K562 (cell line): Measurements from ENCODE around the gene PFDN4. TPM values are rescaled to one million over a fixed set of nuclear protein-coding genes. Genes with fewer than 3 reads are reported as not detected.

Experiments used
- KDM1A ChIP-seq, 2 experiments: fragments of 450-650 bp; IDR thresholded peaks; 2 replicates each; pipeline ENCODE4 v1.6.1; 2016; ENCODE audit warnings: mild to moderate bottlenecking in 2 of 2
- NR2C2 ChIP-seq, 2 experiments: fragments of 200-800 bp in 1 of 2; sonication (Bioruptor generic) in 1 of 2; sonication (generic) in 1 of 2; formaldehyde crosslinking in 1 of 2; IDR thresholded peaks; 2 replicates each; pipeline versions ENCODE4 v1.6.1 to v1.8.0; 2016 to 2022; ENCODE audit warnings: mild to moderate bottlenecking in 1 of 2, missing compliant biosample characterization in 1 of 2, missing genetic modification characterization in 1 of 2, missing genetic modification reagents in 1 of 2
- polyA plus RNA-seq, 8 experiments: library from polyadenylated mRNA; depleted of rRNA in 4 of 8; stranded (reverse) in 5 of 8; unstranded in 3 of 8; fragments of >200 nt; fragmentation: Nextera tagmentation in 2 of 8; fragmentation: Illumina TruSeq in 1 of 8; extraction: Ambion mirVana in 2 of 8; extraction: Trizol in 1 of 8; gene quantifications; 2 replicates each; pipeline versions ENCODE4 v1.2.1 to v1.2.3, GENCODE V29; 2011 to 2014; ENCODE audit warnings: inconsistent platforms in 1 of 8, missing spikeins in 1 of 8
- total RNA-seq, 7 experiments: library from RNA; depleted of rRNA in 6 of 7; stranded (reverse); fragments of >200 nt in 6 of 7; fragmentation: Illumina TruSeq in 2 of 7; extraction: Trizol in 2 of 7; gene quantifications; 2 replicates each; pipeline versions ENCODE4 v1.2.1 to v1.2.3, GENCODE V29; 2011 to 2021; ENCODE audit warnings: low replicate concordance in 1 of 7
- TF ChIP-seq, protein P1 (sequence below), 3 experiments: fragments of 200-800 bp in 1 of 3; fragments of 250-450 bp in 1 of 3; fragments of 450-650 bp in 1 of 3; sonication (Bioruptor Pico) in 1 of 3; sonication (Bioruptor generic) in 1 of 3; formaldehyde crosslinking in 1 of 3; IDR thresholded peaks; 2 replicates each; pipeline versions ENCODE4 v1.6.1 to v1.8.0; 2016 to 2022; ENCODE audit warnings: mild to moderate bottlenecking in 2 of 3, missing genetic modification characterization in 2 of 3, missing compliant biosample characterization in 1 of 3, moderate library complexity in 1 of 3

PFDN4 gene
- total and polyA plus RNA-seq, 9 of the 15 experiments (the other 6 are each of a cell fraction or from before 2014, with no cell fraction given) = 60.1 to 214 (median 122) TPM

DNA sequence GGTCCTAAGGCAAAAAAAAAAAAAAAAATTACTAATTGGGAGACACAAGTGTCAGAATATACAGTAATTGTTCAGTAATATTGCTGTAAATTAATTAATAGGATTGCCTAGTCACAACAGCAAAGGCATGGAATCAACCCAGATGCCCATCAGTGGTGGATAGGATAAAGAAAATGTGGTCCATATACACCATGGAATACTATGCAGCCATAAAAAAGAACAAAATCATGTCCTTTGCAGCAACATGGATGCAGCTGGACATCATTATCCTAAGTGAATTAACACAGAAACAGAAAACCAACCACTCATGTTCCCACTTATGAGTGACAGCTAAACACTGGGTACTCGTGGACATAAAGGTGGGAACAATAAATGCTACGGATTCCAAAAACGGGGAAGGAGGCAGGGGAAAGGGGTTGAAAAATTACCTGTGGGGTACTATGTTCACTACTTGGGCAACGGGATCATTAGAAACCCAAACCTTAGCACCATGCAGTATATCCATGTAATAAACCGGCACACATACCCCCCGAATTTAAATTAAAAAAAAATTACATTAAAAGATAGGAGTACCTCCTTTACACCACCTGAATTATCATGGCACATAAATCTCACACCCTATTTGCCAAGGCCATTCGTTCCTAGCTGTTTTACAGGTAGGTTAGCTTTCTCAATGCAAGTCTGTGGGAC lies 689 bp upstream of the PFDN4 start (continued):
- TF ChIP-seq, protein P1, sequence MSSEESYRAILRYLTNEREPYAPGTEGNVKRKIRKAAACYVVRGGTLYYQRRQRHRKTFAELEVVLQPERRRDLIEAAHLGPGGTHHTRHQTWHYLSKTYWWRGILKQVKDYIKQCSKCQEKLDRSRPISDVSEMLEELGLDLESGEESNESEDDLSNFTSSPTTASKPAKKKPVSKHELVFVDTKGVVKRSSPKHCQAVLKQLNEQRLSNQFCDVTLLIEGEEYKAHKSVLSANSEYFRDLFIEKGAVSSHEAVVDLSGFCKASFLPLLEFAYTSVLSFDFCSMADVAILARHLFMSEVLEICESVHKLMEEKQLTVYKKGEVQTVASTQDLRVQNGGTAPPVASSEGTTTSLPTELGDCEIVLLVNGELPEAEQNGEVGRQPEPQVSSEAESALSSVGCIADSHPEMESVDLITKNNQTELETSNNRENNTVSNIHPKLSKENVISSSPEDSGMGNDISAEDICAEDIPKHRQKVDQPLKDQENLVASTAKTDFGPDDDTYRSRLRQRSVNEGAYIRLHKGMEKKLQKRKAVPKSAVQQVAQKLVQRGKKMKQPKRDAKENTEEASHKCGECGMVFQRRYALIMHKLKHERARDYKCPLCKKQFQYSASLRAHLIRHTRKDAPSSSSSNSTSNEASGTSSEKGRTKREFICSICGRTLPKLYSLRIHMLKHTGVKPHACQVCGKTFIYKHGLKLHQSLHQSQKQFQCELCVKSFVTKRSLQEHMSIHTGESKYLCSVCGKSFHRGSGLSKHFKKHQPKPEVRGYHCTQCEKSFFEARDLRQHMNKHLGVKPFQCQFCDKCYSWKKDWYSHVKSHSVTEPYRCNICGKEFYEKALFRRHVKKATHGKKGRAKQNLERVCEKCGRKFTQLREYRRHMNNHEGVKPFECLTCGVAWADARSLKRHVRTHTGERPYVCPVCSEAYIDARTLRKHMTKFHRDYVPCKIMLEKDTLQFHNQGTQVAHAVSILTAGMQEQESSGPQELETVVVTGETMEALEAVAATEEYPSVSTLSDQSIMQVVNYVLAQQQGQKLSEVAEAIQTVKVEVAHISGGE (CRISPR knock-in tag; IDR thresholded peaks at IDR 0.05) = peak in 1 of 3 experiments; percentile 87; a peak in 2 of 6 replicates
- no peak for TF ChIP-seq NR2C2 (CRISPR knock-in tag; IDR thresholded peaks at IDR 0.05)
- TF ChIP-seq NR2C2 (tag; IDR thresholded peaks at IDR 0.05) = no peak
- peak; percentile 38 to 56; a peak in 1 of 4 replicates for TF ChIP-seq KDM1A (IDR thresholded peaks at IDR 0.05)
